GM21423 (cell line): ENCODE results near the gene TRIM43.
"Not testable (repeated sequence)": the region's sequence is repeated elsewhere in the genome, so short reads cannot be mapped to it uniquely, and the experiment has no call there.

ENCODE experiments used
- ATAC-seq: cut with Tn5 transposase; IDR thresholded peaks from one replicate; pipeline ENCODE4 v1.9.1; 2021; ENCODE audit warnings: mild to moderate bottlenecking, moderate library complexity; ENCODE audit not compliant: unreplicated experiment

Gene TRIM43

GRCh38 chr2:95591701-95592100, at the start of gene TRIM43:
Gene TRIM43 (plus strand): TSS chr2:95592001. CDS start chr2:95594024, 2,023 bp downstream.
- ATAC-seq = not testable (repeated sequence)

- no peak for ATAC-seq
Observed at GRCh38 chr2:95551055-95551568, 40.7 kb upstream of the TRIM43 start.

GRCh38 chr2:95552911-95553310, 38.9 kb upstream of the TRIM43 start:
- ATAC-seq = no peak

- ATAC-seq = no peak
Observed at GRCh38 chr2:95569170-95569569, 22.6 kb upstream of the TRIM43 start.

GRCh38 chr2:95573866-95574265, 17.9 kb upstream of the TRIM43 start:
- ATAC-seq = no peak

- no peak for ATAC-seq
Observed at GRCh38 chr2:95574506-95574905, 17.3 kb upstream of the TRIM43 start.

GRCh38 chr2:95575857-95576256, 15.9 kb upstream of the TRIM43 start:
- ATAC-seq = no peak

GRCh38 chr2:95578539-95578938, 13.3 kb upstream of the TRIM43 start:
- ATAC-seq = no peak

- not testable (repeated sequence) for ATAC-seq
Observed at GRCh38 chr2:95583545-95583944, 8.3 kb upstream of the TRIM43 start.

GRCh38 chr2:95584321-95584720, 7.5 kb upstream of the TRIM43 start:
- ATAC-seq = not testable (repeated sequence)

GRCh38 chr2:95589777-95590536, 1.8 kb upstream of the TRIM43 start:
- ATAC-seq = not testable (repeated sequence)

GRCh38 chr2:95592973-95593372, 1.2 kb downstream of the TRIM43 start:
- not testable (repeated sequence) for ATAC-seq

- not testable (repeated sequence) for ATAC-seq
Observed at GRCh38 chr2:95595012-95595411, 3.2 kb downstream of the TRIM43 start.

- not testable (repeated sequence) for ATAC-seq
Observed at GRCh38 chr2:95601301-95601700, 9.5 kb downstream of the TRIM43 start.

- not testable (repeated sequence) for ATAC-seq
Observed at GRCh38 chr2:95602146-95602545, 10.3 kb downstream of the TRIM43 start.

GRCh38 chr2:95608356-95608755, 16.6 kb downstream of the TRIM43 start:
- ATAC-seq = not testable (repeated sequence)

- not testable (repeated sequence) for ATAC-seq
Observed at GRCh38 chr2:95609764-95610163, 18.0 kb downstream of the TRIM43 start.

- ATAC-seq = not testable (repeated sequence)
Observed at GRCh38 chr2:95613048-95613447, 21.2 kb downstream of the TRIM43 start.

- not testable (repeated sequence) for ATAC-seq
Observed at GRCh38 chr2:95622728-95623127, 30.9 kb downstream of the TRIM43 start.

GRCh38 chr2:95630987-95631386, 39.2 kb downstream of the TRIM43 start:
- not testable (repeated sequence) for ATAC-seq

GRCh38 chr2:95633626-95634259, 41.9 kb downstream of the TRIM43 start:
- ATAC-seq = not testable (repeated sequence)
